NCI-H1694 (cell line): Measurements from ENCODE around the gene PCLO.

ENCODE experiments used
- DNase-seq: peaks from one replicate; lab custom pipeline; 2025; lab: John Stamatoyannopoulos, UW

PCLO gene, protein sequence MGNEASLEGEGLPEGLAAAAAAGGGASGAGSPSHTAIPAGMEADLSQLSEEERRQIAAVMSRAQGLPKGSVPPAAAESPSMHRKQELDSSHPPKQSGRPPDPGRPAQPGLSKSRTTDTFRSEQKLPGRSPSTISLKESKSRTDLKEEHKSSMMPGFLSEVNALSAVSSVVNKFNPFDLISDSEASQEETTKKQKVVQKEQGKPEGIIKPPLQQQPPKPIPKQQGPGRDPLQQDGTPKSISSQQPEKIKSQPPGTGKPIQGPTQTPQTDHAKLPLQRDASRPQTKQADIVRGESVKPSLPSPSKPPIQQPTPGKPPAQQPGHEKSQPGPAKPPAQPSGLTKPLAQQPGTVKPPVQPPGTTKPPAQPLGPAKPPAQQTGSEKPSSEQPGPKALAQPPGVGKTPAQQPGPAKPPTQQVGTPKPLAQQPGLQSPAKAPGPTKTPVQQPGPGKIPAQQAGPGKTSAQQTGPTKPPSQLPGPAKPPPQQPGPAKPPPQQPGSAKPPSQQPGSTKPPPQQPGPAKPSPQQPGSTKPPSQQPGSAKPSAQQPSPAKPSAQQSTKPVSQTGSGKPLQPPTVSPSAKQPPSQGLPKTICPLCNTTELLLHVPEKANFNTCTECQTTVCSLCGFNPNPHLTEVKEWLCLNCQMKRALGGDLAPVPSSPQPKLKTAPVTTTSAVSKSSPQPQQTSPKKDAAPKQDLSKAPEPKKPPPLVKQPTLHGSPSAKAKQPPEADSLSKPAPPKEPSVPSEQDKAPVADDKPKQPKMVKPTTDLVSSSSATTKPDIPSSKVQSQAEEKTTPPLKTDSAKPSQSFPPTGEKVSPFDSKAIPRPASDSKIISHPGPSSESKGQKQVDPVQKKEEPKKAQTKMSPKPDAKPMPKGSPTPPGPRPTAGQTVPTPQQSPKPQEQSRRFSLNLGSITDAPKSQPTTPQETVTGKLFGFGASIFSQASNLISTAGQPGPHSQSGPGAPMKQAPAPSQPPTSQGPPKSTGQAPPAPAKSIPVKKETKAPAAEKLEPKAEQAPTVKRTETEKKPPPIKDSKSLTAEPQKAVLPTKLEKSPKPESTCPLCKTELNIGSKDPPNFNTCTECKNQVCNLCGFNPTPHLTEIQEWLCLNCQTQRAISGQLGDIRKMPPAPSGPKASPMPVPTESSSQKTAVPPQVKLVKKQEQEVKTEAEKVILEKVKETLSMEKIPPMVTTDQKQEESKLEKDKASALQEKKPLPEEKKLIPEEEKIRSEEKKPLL (N-terminal part only)

DNA sequence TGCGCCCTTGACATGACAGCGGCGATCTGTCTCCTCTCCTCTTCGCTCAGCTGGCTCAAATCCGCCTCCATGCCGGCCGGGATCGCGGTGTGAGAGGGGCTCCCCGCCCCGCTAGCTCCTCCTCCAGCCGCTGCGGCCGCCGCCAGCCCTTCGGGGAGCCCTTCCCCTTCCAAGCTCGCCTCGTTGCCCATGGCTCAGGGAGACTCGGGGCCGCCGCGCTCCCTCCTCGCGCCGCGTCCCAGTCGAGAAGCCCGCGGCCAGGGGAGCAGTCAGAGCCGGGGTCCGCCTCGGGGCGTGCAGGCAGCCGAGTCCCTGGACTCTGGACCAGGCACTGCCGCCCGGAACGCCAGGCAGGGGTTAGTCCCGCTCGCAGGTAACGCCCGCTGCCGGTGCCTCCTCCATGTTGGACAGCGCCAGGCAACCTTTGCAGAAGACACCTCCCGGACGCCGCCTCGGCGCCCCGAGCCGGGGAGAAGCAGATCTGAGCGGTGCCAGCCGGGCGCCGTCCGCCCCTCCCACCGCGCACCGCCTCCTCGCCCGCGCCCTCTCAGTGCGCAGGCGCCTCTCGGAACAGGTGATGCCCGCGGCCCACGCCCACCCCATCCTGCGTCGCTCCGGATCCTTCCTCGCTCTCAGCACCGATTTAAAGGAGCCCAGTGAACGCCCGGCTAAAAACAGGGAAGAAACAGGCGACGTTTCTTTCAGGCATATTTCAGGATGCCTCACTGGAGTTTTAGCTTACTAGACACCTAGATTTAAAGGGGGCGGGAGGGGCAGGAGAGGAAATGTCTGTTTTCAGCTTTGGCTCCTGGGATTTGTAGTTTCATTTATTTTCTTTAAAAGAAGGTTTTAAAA, at the start of gene PCLO:
Gene PCLO (minus strand): TSS at position 483 of the 855 bp plus-strand sequence. CDS start 292 bp downstream, at position 191.
- peak; percentile 93 for DNase-seq

DNA sequence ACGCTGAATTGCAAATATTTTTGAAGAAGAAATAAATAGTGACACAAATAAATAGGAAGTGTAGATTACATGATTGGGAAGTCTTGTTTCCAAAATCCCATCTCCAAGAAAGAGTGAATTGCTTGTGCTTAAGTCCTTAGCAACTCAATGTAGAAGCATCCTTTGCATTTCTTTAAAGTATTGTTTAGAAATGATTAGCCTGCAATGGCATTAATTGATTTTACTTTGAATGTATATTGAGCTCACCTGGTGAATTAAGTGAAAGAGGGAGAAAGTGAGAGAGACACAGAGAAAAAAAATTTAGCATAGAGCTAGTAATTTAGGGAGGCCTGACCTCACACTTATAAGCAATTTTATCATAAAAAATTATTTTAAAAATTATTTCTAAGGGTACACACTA, 49.0 kb upstream of the PCLO start:
- no peak for DNase-seq

DNA sequence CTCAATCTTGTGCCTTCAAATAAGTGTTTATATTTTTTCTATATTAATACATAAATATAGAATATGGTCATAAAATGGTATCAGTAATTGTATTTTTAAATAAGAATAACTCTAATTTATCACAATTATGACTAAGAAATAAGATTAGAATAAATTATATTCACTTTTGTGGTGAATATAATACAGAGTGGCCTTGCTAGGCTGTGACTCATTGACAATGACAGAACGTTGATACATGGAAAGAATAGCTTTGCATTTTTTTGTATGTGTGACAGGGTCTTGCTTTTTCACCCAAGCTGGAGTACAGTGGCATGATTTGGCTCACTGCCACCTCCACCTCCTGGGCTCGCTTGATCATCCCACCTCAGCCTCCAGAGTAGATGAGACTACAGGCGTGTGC, 47.8 kb upstream of the PCLO start:
- no peak for DNase-seq

DNA sequence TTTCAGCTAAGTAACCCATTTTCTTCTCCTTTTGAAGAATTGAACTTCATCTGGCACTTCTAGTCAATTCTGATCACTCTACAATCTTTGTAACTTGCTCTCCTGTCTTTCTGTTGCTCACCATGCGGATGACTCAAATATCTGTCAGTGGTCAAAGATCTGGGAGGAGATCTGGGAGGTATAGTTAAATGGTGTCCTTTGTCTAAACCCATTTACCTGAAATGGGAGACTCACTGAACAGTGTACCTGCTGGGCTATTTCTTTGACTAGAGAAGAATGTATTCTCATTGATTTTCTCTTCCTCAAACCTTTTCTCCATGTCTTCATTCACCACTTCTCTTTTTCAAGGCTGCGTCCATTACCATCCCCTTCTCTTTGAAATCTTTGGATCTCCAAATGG, 42.0 kb upstream of the PCLO start:
- DNase-seq, result no peak

DNA sequence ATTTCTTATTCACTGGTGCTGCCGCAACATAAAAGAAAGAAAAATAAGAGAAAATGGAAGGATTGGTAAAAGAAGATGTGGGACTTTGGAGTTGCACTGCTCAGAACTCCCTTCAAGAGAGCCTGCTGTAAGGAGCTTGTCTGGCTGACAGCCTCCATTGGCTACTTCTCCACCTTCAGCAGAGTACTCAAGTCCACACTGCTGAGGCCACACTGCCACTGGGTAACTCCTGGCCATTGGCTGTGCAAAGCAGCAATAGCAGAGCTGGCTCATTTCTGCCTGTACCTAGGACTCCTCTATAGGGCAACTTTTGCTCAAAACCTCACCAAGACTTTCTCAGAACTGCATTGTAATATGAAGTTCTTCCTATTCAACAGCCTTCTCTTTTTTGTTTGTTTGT, 38.7 kb upstream of the PCLO start:
- DNase-seq, result no peak

DNA sequence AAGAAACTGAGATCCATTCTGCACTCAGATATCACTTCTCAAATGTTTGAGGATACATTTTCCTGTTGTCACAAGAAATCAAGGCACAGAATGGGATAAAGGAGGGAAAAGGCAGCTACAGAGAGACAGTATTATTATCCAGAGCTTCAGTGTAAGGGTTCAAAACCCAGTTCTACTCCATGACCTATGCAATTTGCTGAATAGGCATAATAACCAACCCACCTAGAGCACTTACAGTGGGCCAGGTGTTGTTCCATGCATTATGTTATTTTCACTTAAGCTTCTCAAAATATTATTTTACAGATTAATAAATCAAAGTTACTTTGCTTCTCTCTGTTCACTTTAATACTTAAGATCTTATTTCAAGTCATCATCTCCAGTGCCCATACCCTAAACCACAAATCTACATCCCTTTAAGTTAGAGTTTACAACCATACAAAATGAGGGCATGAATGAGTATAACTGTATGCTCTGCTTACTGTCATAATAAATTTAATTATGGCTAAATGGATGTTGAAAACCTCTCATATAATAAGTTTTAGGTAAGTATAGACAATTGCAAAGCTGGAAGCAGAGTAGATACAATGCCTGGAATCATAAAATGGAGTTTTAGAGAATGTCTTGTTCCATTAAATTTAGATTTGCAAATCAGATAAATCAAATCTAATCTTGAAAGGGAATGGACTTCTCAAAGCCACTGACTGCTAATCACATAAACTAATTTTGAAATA, 28.1 kb upstream of the PCLO start:
- DNase-seq, result no peak

DNA sequence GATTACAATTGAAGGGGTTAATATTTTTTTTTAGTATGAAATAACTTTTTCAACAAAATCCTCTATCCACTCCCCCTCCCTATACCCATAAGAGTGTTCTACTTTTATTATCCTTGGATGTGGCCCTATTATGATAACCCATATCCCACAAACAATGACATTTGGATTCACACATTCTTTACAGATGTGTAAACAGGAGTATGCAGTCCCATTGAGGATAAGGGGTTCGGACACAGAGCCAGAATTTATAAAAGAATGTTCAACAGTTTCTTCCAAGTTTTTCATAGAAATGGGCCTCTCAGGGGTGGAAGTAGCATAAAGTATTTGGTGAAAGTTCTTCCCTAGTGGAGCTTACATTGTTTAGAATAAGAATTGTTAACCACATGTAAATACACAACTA, 16.1 kb upstream of the PCLO start:
- DNase-seq, result no peak

DNA sequence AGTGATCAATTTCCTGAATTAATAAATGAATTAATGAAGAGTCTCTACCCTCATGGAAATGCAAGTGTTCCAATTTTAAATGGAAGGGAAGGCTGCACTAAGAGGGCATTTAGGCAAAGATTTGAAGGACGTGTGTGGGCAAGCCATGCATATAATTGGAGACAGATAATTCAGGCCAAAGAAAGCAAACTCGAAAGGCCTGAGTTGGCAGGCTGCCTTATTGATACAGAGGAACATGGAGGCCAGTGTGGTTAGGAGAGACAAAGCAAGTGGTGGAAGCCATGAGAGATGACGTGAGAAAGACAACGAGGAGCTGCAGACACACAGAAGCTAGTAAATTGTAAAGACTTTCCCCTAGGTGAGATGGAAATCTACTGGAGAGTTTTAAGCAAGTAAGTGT, 15.4 kb upstream of the PCLO start:
- no peak for DNase-seq

DNA sequence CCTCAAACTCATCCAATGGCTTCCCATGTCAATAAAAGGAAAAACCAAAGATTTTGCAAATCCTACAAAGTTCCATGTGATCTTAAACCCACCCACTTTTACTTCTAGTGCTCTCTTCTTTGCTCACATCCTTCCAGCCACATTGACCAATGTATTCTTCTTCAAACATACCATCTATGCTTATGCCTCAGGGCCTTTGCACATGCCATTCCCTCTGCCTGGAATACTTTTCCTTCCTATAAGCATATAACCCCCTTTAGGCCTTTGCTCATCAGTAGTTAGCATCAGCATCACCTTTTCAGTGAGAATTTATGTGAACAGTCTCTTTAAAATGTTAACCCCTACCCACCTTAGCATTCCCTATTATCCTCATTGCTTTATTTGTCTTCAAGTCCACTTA, 11.0 kb upstream of the PCLO start:
- DNase-seq, result no peak

DNA sequence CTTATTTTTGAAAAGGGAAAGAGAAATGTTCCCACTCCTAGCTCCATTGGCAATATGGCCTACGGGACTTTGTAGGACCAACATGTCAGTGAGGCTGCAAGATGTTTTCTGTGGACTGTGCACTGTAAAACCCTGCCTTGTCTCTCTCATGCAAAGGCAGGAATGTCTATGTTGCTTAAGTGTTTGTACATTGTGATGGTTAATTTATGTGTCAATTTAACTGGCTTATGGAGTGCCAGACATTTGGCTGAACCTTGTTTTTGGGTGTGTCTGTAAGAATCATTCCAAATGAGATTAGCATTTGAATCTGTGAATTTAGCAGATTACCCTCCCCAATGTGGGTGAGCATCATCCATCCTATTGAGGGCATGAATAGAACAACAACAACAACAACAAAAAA, 4.1 kb upstream of the PCLO start:
- DNase-seq, result no peak

DNA sequence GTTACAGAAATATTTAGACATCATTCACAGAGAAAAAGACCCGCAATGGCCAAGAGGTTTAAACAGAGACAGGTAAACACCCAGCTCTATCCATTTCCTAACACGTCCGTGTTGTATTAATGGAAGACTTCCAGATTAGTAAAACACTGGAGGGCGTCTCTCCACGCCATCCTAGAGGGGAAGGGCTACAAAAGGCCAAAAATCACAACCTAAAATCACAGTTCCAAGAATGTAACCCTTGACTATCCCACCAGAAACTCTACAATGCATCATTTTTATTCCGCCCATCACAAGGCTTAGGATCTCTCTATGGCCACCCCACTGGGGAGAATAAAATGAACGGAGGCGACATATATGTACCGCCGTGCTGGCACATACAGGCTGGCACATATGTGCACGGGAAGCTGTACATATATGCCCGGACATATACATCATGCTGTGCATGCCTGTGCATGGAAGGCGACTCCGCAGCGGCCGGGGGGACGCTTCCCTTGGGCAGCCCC, 734 bp downstream of the PCLO start:
- DNase-seq, result no peak

DNA sequence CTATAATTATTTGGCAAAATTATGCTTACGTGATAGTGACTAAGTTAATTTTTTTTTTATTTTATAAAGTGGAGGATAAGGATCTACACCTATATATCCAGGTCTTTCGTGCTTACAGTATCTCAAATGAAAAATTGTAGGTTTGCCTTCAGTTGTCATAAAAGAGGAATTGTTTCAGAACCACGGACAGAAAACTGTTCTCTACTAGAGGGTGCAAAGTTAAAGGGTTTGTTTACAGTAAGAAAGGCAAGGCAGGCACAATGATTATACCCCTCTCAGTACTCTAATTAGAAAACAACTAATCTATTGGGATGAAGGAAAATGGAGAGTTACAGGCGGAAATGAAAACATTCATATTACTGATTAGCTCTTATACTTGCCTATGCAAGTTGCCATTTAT, 1.5 kb downstream of the PCLO start:
- no peak for DNase-seq

DNA sequence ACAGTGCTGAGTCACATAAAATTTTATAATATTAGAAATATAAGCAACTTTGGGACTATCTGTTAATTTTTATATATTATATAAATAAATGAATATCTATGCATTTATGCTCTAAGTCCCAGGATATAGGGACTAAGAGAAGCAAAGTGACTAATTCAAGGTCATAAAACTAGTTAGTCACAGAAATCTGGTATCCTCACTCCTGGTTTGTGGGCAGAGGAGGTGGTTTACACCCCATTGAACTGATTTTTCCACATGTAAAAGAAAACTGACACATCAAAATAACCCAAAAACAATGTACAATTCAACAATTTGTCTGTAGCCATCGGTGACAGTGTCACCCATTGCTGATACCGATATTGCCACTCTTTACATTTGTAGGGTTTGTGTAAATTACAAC, 3.0 kb downstream of the PCLO start:
- DNase-seq, result no peak

DNA sequence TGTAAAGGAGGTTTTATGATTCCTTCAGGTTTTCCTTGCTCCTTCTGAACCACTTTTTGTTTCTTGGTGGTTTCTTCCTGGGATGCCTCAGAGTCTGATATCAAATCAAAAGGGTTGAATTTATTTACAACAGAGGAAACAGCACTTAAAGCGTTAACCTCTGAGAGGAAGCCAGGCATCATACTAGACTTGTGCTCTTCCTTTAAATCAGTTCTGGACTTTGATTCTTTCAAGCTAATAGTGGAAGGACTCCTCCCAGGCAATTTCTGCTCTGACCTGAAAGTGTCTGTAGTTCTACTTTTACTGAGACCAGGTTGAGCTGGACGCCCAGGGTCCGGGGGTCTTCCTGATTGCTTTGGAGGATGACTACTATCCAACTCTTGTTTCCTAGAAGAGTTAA, 6.7 kb downstream of the PCLO start:
- no peak for DNase-seq

DNA sequence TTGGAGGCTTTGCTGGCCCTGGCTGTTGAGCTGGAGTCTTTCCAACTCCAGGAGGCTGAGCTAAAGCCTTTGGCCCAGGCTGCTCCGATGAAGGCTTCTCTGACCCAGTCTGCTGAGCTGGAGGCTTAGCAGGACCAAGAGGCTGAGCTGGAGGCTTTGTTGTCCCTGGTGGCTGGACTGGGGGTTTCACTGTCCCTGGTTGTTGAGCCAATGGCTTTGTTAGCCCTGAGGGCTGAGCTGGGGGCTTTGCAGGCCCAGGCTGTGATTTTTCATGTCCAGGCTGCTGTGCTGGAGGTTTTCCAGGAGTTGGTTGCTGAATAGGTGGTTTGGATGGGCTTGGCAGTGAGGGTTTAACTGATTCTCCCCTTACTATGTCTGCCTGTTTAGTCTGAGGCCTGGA, 7.3 kb downstream of the PCLO start:
- no peak for DNase-seq

DNA sequence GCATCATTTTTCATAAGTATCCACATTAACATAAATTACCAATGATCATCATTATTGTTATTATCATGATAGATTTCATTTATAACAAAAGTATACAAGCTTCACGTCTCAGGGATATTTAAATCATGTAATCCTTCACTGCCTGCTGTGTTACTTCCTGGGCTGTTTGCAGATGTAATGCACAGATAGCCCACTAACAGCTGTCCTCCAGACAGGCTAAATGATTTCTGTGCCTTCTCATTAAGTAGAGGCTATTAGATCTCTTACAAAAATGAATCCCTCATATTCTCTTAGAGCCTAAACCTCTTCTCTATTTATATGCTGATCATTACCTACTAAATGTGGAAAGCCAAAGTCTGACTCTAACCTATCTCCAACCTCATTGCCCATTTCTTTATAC, 9.3 kb downstream of the PCLO start:
- DNase-seq, result no peak

DNA sequence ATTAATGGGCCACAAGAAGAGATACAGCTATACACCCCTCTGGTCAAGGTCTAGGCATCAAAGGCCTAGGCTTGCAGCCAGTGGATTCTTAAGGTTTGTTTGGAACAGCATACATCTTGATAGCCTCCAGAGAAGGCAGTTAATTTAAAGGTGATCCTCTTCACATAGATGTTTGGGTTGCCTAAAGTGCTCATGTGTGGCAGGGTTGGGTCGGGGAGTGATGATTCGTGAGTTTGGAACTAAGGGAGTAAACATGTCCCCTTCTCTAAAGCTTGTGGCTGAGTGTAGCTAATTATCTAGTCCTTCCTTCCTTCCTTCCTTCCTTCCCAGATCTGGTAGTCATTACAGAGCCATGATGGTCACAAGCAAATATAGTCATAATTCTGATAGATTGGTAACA, 12.4 kb downstream of the PCLO start:
- DNase-seq, result no peak

DNA sequence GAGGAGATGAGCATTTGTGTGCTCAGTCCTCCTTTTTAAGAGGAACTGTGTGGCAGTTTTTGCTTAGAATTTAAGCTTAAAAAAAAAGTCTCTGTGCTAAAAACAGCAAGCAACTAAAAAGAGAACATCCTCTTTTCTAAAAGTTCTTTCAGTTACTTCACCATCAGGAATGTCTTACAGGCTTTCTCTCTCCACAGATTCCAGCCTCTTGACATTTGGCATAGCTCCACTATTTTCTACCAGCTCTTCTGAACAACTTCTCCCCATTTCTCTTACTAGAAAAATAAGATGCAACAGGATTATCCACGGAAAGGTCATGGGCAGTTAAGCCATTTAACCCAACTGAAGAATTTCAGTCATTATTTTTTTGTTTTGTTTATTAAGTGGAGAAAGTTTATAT, 13.2 kb downstream of the PCLO start:
- DNase-seq, result no peak

DNA sequence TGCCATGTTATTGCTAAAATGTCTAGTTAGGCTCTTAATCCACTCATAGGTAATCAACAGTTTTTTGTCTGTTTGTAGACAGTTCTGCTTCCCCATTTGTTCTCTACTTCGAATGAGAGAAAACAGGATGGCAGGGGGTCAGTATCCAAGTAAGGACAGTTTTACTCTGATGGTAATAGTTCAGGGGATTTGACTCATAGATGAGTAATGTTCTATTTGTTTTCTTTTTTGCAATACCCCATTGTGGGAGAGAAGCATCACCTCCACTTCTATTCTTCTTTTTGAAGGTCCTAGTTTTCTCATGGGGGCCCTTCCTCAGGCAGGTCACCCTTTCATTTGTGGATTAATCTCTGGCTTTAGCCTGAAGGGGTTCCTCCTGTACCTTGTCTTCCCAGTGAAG, 13.9 kb downstream of the PCLO start:
- no peak for DNase-seq

DNA sequence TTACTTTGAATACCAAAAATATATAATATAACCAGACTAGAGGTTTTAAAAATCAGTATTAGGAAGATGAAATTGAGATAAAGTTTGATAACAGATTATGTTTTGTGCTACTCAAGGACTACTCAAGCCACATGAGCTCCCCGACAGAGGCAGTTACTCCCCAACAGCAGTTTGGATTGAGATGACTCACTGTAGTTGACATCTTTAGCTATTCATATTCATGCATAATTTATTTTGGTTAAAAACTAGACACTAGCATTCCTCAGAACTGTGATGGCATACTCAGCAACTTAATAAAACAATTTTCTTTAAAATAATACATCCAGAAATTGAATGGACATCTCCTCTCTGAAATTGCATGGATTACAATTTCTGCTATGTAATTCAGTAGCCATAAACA, 19.6 kb downstream of the PCLO start:
- no peak for DNase-seq

DNA sequence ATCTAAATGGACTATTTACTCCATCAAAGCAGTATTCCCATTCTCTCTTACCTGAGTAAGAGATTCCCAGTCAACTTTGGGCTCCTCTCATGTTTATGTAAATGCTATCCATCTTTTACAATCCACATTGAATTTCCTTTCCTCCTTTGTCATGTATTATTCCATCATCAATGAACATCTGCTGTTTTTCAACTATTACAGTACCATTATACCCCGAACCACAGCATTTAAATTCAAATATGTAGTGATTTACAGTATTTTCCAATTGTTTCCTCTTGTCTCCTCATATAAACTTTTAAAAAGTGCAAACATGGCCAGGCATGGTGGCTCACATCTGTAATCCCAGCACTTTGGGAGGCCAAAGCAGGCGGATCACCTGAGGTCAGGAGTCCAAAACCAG, 20.3 kb downstream of the PCLO start:
- no peak for DNase-seq
